Posterior vena cava (tissue), 2 donors: ENCODE measurements around the gene FBXL7. TPM values are rescaled to one million over a fixed set of nuclear protein-coding genes. Genes with fewer than 3 reads are reported as not detected.
A peak's percentile ranks its signal among the peaks of the same experiment; 100 is the strongest.

ENCODE experiments used
- DNase-seq: peaks from one replicate; pipeline ENCODE4 v3.0.0-alpha.2; 2020; ENCODE audit warnings: low spot score
- intact Hi-C, 2 donors: fragments of 100-400 bp; cut with DNase I; formaldehyde crosslinking; loops; one replicate each; pipeline versions ENCODE4 v1.14.1 to v1.14.2; 2022 to 2023
- long read RNA-seq, 2 donors: library from polyadenylated mRNA; unstranded; transcript quantifications; one replicate each; pipeline ENCODE4 v2.0.0, GENCODE V29; 2020 to 2021
- total RNA-seq, 2 donors: library from RNA; stranded (reverse); fragmentation: NEBNext Ultra II Directional; extraction: Animal tissue kit (Norgen Biotek cat#: 25700); gene quantifications; one replicate each; pipeline ENCODE4 v1.2.1, GENCODE V29; 2021
- donor health status: DM: yes; HTN: yes; CAD: no.
- donor health status: DM: yes; HTN: yes; CAD: no.

The FBXL7 gene
- 10 to 100 TPM; 22.1 to 29.9 TPM for total RNA-seq
- long read RNA-seq, donor 1, partial matches to known transcripts = 1 of 24 reads
- long read RNA-seq, donor 1, other reads (novel, unspliced or antisense) = 23 of 24 reads
- long read RNA-seq, donor 2, partial matches to known transcripts = 0 of 15 reads
- long read RNA-seq, donor 2, other reads (novel, unspliced or antisense) = 15 of 15 reads

DNA sequence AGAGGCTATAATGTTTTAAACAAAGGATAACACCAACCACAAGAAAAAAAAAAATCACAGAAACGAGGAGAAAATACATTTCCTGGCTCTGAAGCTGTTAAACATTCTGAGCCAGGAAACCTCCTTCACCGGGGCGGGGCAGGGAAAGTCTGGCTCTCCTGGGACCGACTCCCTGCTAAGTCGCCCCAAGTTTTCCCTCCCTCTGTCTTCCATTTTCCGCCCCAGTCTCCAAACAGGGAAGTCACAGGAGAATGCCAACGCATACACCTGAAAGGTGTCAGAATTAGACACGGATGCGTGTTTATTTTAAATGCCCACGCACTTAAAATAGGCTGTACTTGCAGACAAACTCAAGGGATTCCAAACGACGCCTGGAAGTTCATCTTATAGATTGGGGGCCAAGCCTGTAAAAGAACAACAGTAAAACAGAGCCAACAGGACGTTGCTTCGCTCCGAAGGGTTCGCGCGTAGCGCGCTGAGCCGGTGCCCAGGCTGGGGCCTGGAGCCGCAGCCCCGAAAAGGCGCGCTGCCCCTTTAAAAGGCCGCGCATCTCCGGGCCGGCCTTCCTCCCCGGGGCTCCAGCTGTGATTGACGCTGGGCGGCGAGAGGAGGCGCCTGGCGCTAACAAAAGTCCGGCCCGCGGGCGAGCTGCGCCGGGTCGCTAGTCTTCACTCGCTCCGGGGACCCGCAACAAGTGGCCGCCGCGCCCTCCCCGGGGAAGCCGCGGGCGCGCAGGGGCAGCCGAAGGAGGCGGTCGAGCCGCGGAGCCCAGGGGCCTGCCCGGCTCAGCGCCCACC, at the start of gene FBXL7:
TSS of gene FBXL7 (plus strand) at position 653 of the 797 bp plus-strand sequence.
- DNase-seq = peak; percentile 93

GRCh38 chr5:15450473-15450872, 49.5 kb upstream of the FBXL7 start:
- no peak for DNase-seq
- intact Hi-C loops = no loop called here

More for the DNA sequence above, at the start of gene FBXL7:
- intact Hi-C loops = loop anchor here in 1 of 2 donors (10.0 kb wide), 1 partner anchor 335 kb away; no protein-coding TSS in a partner anchor

DNA sequence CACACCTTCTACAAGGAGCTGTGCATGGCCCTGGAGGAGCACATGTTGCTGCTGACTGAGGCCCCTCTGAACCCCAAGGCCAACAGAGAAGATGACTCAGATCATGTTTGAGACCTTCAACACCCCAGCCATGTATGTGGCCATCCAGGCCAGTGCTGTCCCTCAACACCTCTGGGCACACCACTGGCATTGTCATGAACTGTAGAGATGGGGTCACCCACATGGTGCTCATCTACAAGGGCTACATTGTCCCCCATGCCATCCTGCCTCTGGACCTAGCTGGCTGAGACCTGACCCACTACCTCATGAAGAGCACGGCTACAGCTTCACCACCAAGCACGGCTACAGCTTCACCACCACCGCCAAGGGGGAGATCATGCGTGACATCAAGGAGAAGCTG, 49.0 kb upstream of the FBXL7 start:
- DNase-seq = no peak
- intact Hi-C loops = no loop called here

GRCh38 chr5:15452030-15452429, 48.0 kb upstream of the FBXL7 start:
- no peak for DNase-seq
- intact Hi-C loops = no loop called here

- intact Hi-C loops = no loop called here
- no peak for DNase-seq
Measured at GRCh38 chr5:15452781-15453180, 47.2 kb upstream of the FBXL7 start.

DNA sequence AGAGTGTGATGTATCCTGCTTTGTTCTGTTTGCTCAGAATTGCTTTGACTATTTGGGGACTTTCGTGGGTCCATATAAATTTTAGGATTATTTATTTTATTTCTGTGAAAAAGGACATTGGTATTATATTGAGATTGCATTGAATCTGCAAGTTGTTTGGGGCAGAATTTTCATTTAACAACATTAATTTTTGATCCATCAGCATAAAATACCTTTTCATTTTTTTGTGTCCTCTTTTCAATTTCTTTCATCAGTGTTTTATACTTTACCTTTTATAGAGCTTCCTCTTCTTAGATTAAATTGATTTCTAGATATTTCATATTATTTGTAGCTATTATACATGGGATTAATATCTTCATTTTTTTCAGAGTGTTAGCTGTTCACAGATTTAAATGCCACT, 40.8 kb upstream of the FBXL7 start:
- intact Hi-C loops = no loop called here
- no peak for DNase-seq

DNA sequence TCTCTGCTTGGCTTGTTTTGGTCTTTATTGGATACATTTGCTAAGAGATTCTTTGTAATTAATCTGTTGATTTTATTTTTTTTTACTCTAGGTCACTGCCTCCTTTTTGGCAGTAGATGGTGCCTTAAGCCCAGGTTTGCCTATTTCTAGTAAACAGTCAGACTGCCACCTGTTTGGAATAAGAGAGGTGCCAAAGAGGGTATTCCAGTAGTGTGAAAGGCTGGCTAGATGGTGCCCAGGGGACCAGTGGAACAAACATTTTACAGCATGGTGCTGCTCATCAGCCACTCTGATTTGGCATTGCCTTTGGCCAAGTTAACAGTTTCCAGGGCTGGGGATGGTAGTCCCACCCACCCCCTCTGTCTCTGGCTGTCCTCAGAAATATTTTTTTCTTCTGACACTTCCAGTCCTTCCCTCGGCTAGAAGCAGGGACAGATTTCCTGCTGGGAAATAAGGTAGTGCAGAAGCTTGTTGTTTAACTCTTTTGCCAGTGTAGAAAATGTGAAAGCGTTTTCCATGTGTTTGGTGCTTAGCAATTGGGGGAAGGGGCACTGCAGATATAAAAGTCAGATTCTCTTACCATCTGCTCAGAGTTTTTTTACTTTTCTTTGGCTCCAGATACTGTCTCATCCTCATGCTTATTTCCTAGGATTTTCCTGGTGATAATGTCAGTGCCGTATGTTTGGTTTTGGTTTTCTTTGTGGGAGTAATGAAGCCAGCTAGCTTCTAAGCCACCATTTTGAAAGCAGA, 36.6 kb upstream of the FBXL7 start:
- intact Hi-C loops = loop anchor here in 1 of 2 donors (5.0 kb wide), 1 partner anchor 611 kb away; no protein-coding TSS in a partner anchor
- DNase-seq = no peak

GRCh38 chr5:15472116-15472515, 27.9 kb upstream of the FBXL7 start:
- no peak for DNase-seq

GRCh38 chr5:15474143-15474719, 25.7 kb upstream of the FBXL7 start:
- no peak for DNase-seq
- intact Hi-C loops = no loop called here

More at GRCh38 chr5:15472116-15472515, 27.9 kb upstream of the FBXL7 start:
- intact Hi-C loops = no loop called here

DNA sequence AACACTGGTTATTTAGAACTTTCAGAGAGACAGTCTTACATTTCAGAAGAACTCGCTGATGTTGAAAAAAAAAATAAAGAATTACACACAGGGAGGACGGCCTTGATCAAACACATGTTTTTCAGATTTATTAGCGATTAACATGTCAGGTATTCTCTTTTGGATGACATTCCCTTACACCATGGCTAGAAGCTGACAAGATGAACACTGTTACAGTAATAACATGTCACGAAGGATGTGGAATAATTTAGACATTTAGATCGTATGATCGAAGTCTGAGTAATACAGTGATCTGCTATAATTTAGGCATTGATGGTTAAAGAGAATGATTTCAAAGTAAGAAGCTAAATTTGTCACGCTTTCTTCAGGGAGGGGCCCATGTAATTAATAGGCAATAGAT, 24.6 kb upstream of the FBXL7 start:
- DNase-seq = no peak
- intact Hi-C loops = no loop called here

DNA sequence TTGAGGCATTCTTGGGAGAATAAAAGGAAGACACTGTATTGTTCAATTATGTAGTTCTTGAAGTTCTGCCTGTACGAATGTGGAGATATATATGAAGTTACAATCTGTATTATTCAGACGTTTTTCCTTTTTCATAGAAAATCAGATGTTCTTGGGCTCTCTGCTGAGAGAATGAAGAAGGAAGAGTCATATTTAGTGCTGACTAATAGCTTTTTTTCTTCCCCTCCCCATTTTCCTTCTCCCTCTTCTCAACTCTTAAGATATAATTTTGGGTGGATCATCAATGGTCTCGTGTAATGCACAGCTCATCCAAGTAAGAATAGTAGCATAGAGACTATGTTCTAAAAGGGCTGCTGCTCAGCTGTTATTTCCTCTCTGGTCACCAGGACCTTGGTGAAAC, 23.0 kb upstream of the FBXL7 start:
- intact Hi-C loops = no loop called here
- DNase-seq = no peak

DNA sequence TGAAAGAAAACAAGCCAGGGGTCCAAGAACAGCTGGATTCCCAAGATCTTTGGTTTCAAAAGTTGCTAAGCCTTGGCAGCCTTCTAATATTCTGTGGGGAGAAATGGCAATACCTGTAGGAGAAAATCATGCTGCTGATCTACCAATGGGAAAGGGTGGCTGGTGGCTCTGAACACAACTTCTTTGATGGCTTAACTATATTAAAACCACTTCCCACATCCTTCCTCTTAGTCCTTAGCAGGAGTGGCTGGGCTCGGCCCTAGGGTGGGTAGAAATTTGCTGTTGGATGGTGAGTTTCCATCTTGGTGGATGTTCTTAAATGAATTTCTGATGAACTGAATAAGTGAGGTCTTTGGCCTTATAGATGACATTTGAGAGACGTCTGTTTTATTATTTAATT, 19.5 kb upstream of the FBXL7 start:
- DNase-seq = no peak
- intact Hi-C loops = no loop called here

- no peak for DNase-seq
- intact Hi-C loops = no loop called here
Measured at GRCh38 chr5:15483351-15484097, 16.5 kb upstream of the FBXL7 start.

DNA sequence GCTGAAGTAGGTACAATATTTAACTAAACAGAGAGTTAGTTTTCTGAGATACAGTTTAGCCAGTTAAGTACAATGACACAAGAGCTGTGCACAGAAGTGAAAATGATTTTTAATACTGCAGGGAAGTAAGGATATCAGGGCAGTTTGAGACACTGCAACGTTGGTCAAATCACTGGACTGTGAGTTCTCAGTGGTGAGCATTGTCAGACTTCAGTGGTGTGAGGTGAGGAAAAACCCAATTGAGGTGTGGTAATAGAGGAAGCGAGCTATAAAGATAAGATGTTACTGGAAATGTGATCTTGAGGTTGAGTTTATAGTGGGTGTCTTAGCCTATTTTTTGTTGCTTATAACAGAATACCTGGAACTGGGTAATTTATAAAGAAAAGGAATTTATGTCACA, 12.8 kb upstream of the FBXL7 start:
- no peak for DNase-seq
- intact Hi-C loops = no loop called here

- intact Hi-C loops = loop anchor here in 1 of 2 donors (10.0 kb wide), 1 partner anchor 345 kb away; no protein-coding TSS in a partner anchor
- no peak for DNase-seq
Measured at GRCh38 chr5:15489571-15490235, 10.3 kb upstream of the FBXL7 start.

GRCh38 chr5:15492545-15492944, 7.4 kb upstream of the FBXL7 start:
- intact Hi-C loops = loop anchor here in 1 of 2 donors (10.0 kb wide), 1 partner anchor 342 kb away; no protein-coding TSS in a partner anchor
- no peak for DNase-seq

DNA sequence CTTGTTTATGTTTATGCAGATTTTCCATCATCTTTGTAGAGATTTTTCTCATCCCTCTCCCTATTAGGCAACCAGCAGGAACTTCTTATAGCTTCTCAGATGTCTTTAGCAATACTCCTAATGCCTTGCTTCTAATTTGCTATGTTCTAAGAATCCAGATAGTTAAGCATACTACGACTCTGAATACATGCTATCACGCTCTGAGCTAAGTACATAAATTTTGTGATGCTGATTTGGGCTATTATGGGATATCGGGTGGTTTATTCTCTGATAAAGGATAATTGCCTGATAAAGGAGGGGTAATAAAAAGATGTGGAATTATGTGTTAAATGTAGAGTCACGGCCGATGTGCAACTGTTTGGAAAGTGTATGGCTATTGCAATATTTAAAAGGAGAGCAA, 6.5 kb upstream of the FBXL7 start:
- DNase-seq = no peak
- intact Hi-C loops = loop anchor here in 1 of 2 donors (10.0 kb wide), 1 partner anchor 341 kb away; no protein-coding TSS in a partner anchor

GRCh38 chr5:15495026-15495425, 5.0 kb upstream of the FBXL7 start:
- intact Hi-C loops = loop anchor here in 1 of 2 donors (10.0 kb wide), 1 partner anchor 340 kb away; no protein-coding TSS in a partner anchor
- DNase-seq = no peak
